HepG2 (cell line): ENCODE data around the gene CDKN1C.

Experiments
- ATF1 ChIP-seq: IDR thresholded peaks from 2 replicates; pipeline ENCODE4 v1.6.1; 2016; ENCODE audit warnings: mild to moderate bottlenecking, control low read depth
- JARID2 ChIP-seq: sonication (generic); formaldehyde crosslinking; IDR thresholded peaks from 2 replicates; pipeline ENCODE4 v1.8.1; 2023; ENCODE audit warnings: missing genetic modification reagents, inconsistent platforms; ENCODE audit not compliant: insufficient replicate concordance
- MAZ ChIP-seq, 2 experiments: sonication (generic) in 1 of 2; formaldehyde crosslinking in 1 of 2; IDR thresholded peaks; 2 replicates each; pipeline versions ENCODE4 v1.5.0 to v1.6.1; 2012 to 2020; ENCODE audit warnings: low read depth in 2 of 2, mild to moderate bottlenecking in 2 of 2, borderline replicate concordance in 1 of 2, improper control_type of control experiment in 1 of 2, low read length in 1 of 2, missing genetic modification reagents in 1 of 2, moderate library complexity in 1 of 2
- POLR2A ChIP-seq, 2 experiments: IDR thresholded peaks; 2 replicates each; pipeline ENCODE4 v1.6.1; 2011; ENCODE audit warnings: low read depth in 2 of 2, low read length in 2 of 2, mild to moderate bottlenecking in 1 of 2, moderate library complexity in 1 of 2; ENCODE audit not compliant: insufficient read depth in 1 of 2
- POLR2AphosphoS5 ChIP-seq: IDR thresholded peaks from 2 replicates; pipeline ENCODE4 v1.6.1; 2012; ENCODE audit warnings: low read depth, low read length
- SMAD1 ChIP-seq: sonication (generic); formaldehyde crosslinking; IDR thresholded peaks from 2 replicates; pipeline ENCODE4 v1.4.0; 2020; ENCODE audit warnings: missing genetic modification reagents, low read depth, mild to moderate bottlenecking, borderline replicate concordance
- TCF7 ChIP-seq: sonication (generic); IDR thresholded peaks from 2 replicates; pipeline ENCODE4 v1.6.1; 2016; ENCODE audit warnings: antibody characterized with exemption, low read depth
- ZNF644 ChIP-seq: IDR thresholded peaks from 2 replicates; pipeline ENCODE4 v1.6.1; 2016; ENCODE audit warnings: low read depth
- ZNF670 ChIP-seq: sonication (generic); formaldehyde crosslinking; IDR thresholded peaks from 2 replicates; pipeline ENCODE4 v1.8.0; 2022; ENCODE audit warnings: mild to moderate bottlenecking, missing genetic modification reagents, borderline replicate concordance
- ZSCAN25 ChIP-seq: sonication (generic); formaldehyde crosslinking; IDR thresholded peaks from 2 replicates; pipeline ENCODE4 v1.8.0; 2022; ENCODE audit warnings: mild to moderate bottlenecking, missing genetic modification reagents
- TF ChIP-seq, protein P1 (sequence below): sonication (generic); formaldehyde crosslinking; IDR thresholded peaks from 2 replicates; pipeline ENCODE4 v1.8.1; 2023; ENCODE audit warnings: mild to moderate bottlenecking, missing genetic modification reagents, borderline replicate concordance

DNA sequence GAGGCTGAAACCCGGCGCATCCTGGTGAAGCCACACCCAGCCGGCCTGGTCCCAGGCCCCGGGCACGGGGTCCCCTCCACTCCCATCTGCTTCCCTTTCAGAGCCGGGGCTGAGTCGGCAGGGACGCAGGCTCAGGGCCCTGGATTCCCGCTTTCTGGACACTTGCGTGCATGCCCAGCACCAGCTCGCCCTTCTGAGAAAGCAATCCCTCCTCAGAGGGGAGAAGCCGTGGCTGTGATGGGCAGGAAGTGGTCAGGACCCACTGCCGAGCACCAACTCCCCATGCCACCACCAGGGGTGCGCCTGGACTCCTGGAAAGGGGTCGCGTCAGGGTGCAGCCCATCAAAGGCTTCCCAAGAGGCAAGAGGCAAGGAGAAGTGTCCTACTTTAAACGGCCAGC lies 15.1 kb downstream of the CDKN1C start:
- TF ChIP-seq ZNF644 (no peak), SMAD1 (CRISPR knock-in tag) (no peak), ATF1 (CRISPR knock-in tag) (no peak), ZSCAN25 (CRISPR knock-in tag) (no peak), POLR2AphosphoS5 (no peak), POLR2A (IDR thresholded peaks at IDR 0.05; ENCODE audit: insufficient read depth in 1 of 2, low read depth in 2 of 2, low read length in 2 of 2) (no peak), MAZ (IDR thresholded peaks at IDR 0.05; ENCODE audit: borderline replicate concordance, low read depth, low read length) (no peak), MAZ (CRISPR knock-in tag; IDR thresholded peaks at IDR 0.05; ENCODE audit: low read depth) (no peak), ZNF670 (CRISPR knock-in tag) (no peak), JARID2 (CRISPR knock-in tag) (no peak), TCF7 (no peak)
- TF ChIP-seq, protein P1, sequence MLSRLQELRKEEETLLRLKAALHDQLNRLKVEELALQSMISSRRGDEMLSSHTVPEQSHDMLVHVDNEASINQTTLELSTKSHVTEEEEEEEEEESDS, result no peak
